Esophagus muscularis mucosa (tissue), 4 donors: ENCODE results near the gene NCAM1.

ENCODE experiments used
- CTCF ChIP-seq, 3 experiments: fragments of 200-600 bp in 2 of 3; fragments of 450-650 bp in 1 of 3; sonication (generic) in 2 of 3; IDR thresholded peaks; one replicate each; pipeline ENCODE4 v1.5.1; 2017 to 2019; ENCODE audit warnings: antibody characterized with exemption in 3 of 3, mild to moderate bottlenecking in 2 of 3, moderate library complexity in 1 of 3
- EP300 ChIP-seq: sonication (generic); formaldehyde crosslinking; IDR thresholded peaks from one replicate; pipeline ENCODE4 v1.6.1; 2017; ENCODE audit warnings: antibody characterized with exemption
- POLR2A ChIP-seq: fragments of 450-650 bp; IDR thresholded peaks from one replicate; pipeline ENCODE4 v1.6.1; 2017; ENCODE audit warnings: antibody characterized with exemption, moderate library complexity, mild to moderate bottlenecking, low read depth

GRCh38 chr11:113240389-113240788, 279.2 kb downstream of the NCAM1 start:
- TF ChIP-seq CTCF (IDR thresholded peaks at IDR 0.05) (no peak), POLR2A (no peak), EP300 (no peak)
